ENCODE data around the gene RTRAF. TPM values are rescaled to one million over a fixed set of nuclear protein-coding genes. Genes with fewer than 3 reads are reported as not detected.
A peak's percentile ranks its signal among the peaks of the same experiment; 100 is the strongest.

RTRAF gene
- total and polyA plus RNA-seq, 2 of the 8 experiments (the other 6 are each of a cell fraction or from before 2014, with no cell fraction given) = 149 to 359 TPM

- no peaks in the 10 kb centered on the region for H3K27me3 ChIP-seq (replicated peaks in 1 of 4; ENCODE audit: control insufficient read depth in 3 of 4, extremely low read depth in 1 of 4, insufficient read depth in 3 of 4, low read length in 3 of 4)
- no peak overlapping the region for H3K4ac ChIP-seq (replicated peaks; ENCODE audit: insufficient read length, low read depth, low read length)
- no peak overlapping the region for H2BK15ac ChIP-seq (ENCODE audit: low read length)
- no peaks in the 10 kb centered on the region for H3K9me3 ChIP-seq (ENCODE audit: insufficient read depth in 2 of 2, low read depth in 1 of 2, low read length in 1 of 2)
- 71% methylated on average over 10 of the region's 10 CpGs; no CpG with 5 or more reads in 1 of the 2 experiments for WGBS, 2 experiments (ENCODE audit: extremely low coverage in 1 of 2, insufficient coverage in 1 of 2, insufficient read length in 1 of 2, insufficient replicate concordance in 2 of 2, low coverage in 1 of 2, low lambda C conversion rate in 2 of 2, missing lambda C conversion rate in 1 of 2)
- H4K91ac ChIP-seq (replicated peaks; ENCODE audit: insufficient read length, low read length) = no peak overlapping the region
- ChIA-PET POLR2A (ENCODE audit: partially characterized antibody) (interaction anchor here (0.8 kb wide), 1 partner anchor 52 kb away, joined by 4 read pairs; no protein-coding TSS in a partner anchor), CTCF (ENCODE audit: partially characterized antibody) (interaction anchor here (1.0 to 4.8 kb wide), 6 partner anchors 12 to 240 kb away, joined by 3 to 25 read pairs (median 6); no protein-coding TSS in a partner anchor)
- H3K27ac ChIP-seq (ENCODE audit: low read depth, low read length) = no peak overlapping the region
- H3K4me2 ChIP-seq (ENCODE audit: insufficient read depth in 1 of 2, low read depth in 2 of 2, low read length in 2 of 2) = no peak overlapping the region; a peak in 1 of 4 replicates
- H2BK20ac ChIP-seq (ENCODE audit: low read length) = 0 out of 2 replicates have a peak overlapping the region, but pooled peaks have one; percentile 17
- no peak overlapping the region for H4K5ac ChIP-seq (ENCODE audit: insufficient read length, low read depth, low read length)
- H3K4me3 ChIP-seq (ENCODE audit: extremely low read depth in 1 of 4, insufficient read depth in 2 of 4, low read depth in 3 of 4, low read length in 4 of 4) = no peak overlapping the region
- H2BK5ac ChIP-seq (ENCODE audit: low read depth, low read length) = no peak overlapping the region; the same call in 1 of the 2 replicates
- H3K79me2 ChIP-seq (ENCODE audit: control insufficient read depth in 1 of 2, insufficient read depth in 2 of 2, low read length in 2 of 2) = no peaks in the 10 kb centered on the region
- no peaks in the 10 kb centered on the region; a peak in 1 of 8 replicates for H3K36me3 ChIP-seq (ENCODE audit: control insufficient read depth in 2 of 4, insufficient read depth in 4 of 4, low read length in 3 of 4)
- no peaks in the 10 kb centered on the region for H4K20me1 ChIP-seq (replicated peaks in 1 of 2; ENCODE audit: control insufficient read depth in 1 of 2, insufficient read depth in 2 of 2, low read length in 2 of 2)
- H2BK12ac ChIP-seq (ENCODE audit: low read depth, low read length) = no peak overlapping the region
- peak overlapping the region; percentile 83; the same call in 1 of the 2 replicates for H2AFZ ChIP-seq (ENCODE audit: low read length)
- H3K4me1 ChIP-seq (replicated peaks in 1 of 4; ENCODE audit: control insufficient read depth in 3 of 4, insufficient read depth in 4 of 4, low read length in 3 of 4) = no peaks in the 10 kb centered on the region; a peak in 1 of 7 replicates
- no peak overlapping the region for H4K8ac ChIP-seq (ENCODE audit: extremely low read depth, insufficient read depth, low read length)
- no peaks in the 10 kb centered on the region for H3K79me1 ChIP-seq (ENCODE audit: low read depth, low read length)
- no peak overlapping the region for H3K23ac ChIP-seq (ENCODE audit: insufficient read length)
- H2AK5ac ChIP-seq (ENCODE audit: low read depth, low read length) = no peak overlapping the region
- no peak overlapping the region for H3K14ac ChIP-seq (ENCODE audit: insufficient read length)
- no peak overlapping the region for H3K9ac ChIP-seq (replicated peaks in 1 of 4; ENCODE audit: extremely low read depth in 1 of 4, low read depth in 3 of 4, low read length in 3 of 4)
- H2BK120ac ChIP-seq (replicated peaks; ENCODE audit: low read depth, low read length) = no peak overlapping the region
- H3K23me2 ChIP-seq (ENCODE audit: low read depth, low read length) = no peaks in the 10 kb centered on the region
- no peak for DNase-seq (ENCODE audit: low read depth in 1 of 2, low spot score in 2 of 2)
- H3K56ac ChIP-seq (replicated peaks; ENCODE audit: insufficient read length, low read depth, low read length) = no peak overlapping the region
- no peak for FAIRE-seq
- no peak overlapping the region for H3K18ac ChIP-seq (ENCODE audit: extremely low read depth, low read length)
- TF ChIP-seq SUZ12 (IDR thresholded peaks at IDR 0.05; ENCODE audit: low read length) = no peak
- TF ChIP-seq BACH1 (IDR thresholded peaks at IDR 0.05; ENCODE audit: low read length) = peak; percentile 78
- TF ChIP-seq SP2 (IDR thresholded peaks at IDR 0.05; ENCODE audit: low read length) = no peak
Observed at GRCh38 chr14:52033101-52033642, 43.8 kb downstream of the RTRAF start.

Data from H1 (cell line).